Osteoblast (primary cell): ENCODE measurements around the gene NEU2. TPM values are rescaled to one million over a fixed set of nuclear protein-coding genes. Genes with fewer than 3 reads are reported as not detected.
"Not testable (repeated sequence)": the region's sequence is repeated elsewhere in the genome, so short reads cannot be mapped to it uniquely, and the experiment has no call there.

Experiments
- DNase-seq: peaks from one replicate; pipeline ENCODE4 v3.0.0; 2011; ENCODE audit warnings: low spot score, mixed read lengths; ENCODE audit not compliant: insufficient read length; ENCODE audit errors: missing footprints
- H2AFZ ChIP-seq: 2 replicates; pipeline ENCODE4 v1.6.0; 2011; ENCODE audit warnings: mild to moderate bottlenecking, low read length
- H3K27ac ChIP-seq: 2 replicates; pipeline ENCODE4 v1.5.1; 2011; ENCODE audit warnings: mild to moderate bottlenecking, low read depth, low read length, moderate library complexity
- H3K27me3 ChIP-seq: 2 replicates; pipeline ENCODE4 v1.6.0; 2012; ENCODE audit warnings: mild to moderate bottlenecking, control low read depth, inconsistent platforms, low read length, moderate library complexity; ENCODE audit not compliant: insufficient read depth
- H3K36me3 ChIP-seq: 2 replicates; pipeline ENCODE4 v1.5.1; 2011; ENCODE audit warnings: mild to moderate bottlenecking, low read length, control low read depth, moderate library complexity; ENCODE audit not compliant: insufficient read depth
- H3K4me1 ChIP-seq: 2 replicates; pipeline ENCODE4 v1.5.1; 2011; ENCODE audit warnings: mild to moderate bottlenecking, low read length, control low read depth, moderate library complexity; ENCODE audit not compliant: insufficient read depth
- H3K4me2 ChIP-seq: 2 replicates; pipeline ENCODE4 v1.6.0; 2011; ENCODE audit warnings: mild to moderate bottlenecking, low read length; ENCODE audit not compliant: insufficient read depth
- H3K4me3 ChIP-seq: fragments of 200-600 bp; sonication (generic); 3 replicates; pipeline ENCODE4 v1.5.1; 2012; ENCODE audit warnings: mild to moderate bottlenecking, low read length, inconsistent platforms; ENCODE audit not compliant: insufficient read depth
- H3K79me2 ChIP-seq: 2 replicates; pipeline ENCODE4 v1.6.0; 2012; ENCODE audit warnings: mild to moderate bottlenecking, low read length, control low read depth, inconsistent platforms; ENCODE audit not compliant: insufficient read depth
- H3K9me3 ChIP-seq: 2 replicates; pipeline ENCODE4 v1.5.1; 2011; ENCODE audit warnings: low read depth, low read length, control low read depth
- H4K20me1 ChIP-seq: 2 replicates; pipeline ENCODE4 v1.6.0; 2012; ENCODE audit warnings: mild to moderate bottlenecking, low read length, control low read depth; ENCODE audit not compliant: insufficient read depth
- CTCF ChIP-seq: IDR thresholded peaks from 2 replicates; pipeline ENCODE4 v1.5.1; 2011; ENCODE audit warnings: mild to moderate bottlenecking, low read depth, low read length, moderate library complexity; ENCODE audit errors: extremely low read depth
- total RNA-seq: library from RNA; depleted of rRNA; stranded (reverse); fragments of >200 nt; gene quantifications from 2 replicates; pipeline ENCODE4 v1.2.3, GENCODE V29; 2012

NEU2 gene
- total RNA-seq, 1 donor, result not detected

DNA sequence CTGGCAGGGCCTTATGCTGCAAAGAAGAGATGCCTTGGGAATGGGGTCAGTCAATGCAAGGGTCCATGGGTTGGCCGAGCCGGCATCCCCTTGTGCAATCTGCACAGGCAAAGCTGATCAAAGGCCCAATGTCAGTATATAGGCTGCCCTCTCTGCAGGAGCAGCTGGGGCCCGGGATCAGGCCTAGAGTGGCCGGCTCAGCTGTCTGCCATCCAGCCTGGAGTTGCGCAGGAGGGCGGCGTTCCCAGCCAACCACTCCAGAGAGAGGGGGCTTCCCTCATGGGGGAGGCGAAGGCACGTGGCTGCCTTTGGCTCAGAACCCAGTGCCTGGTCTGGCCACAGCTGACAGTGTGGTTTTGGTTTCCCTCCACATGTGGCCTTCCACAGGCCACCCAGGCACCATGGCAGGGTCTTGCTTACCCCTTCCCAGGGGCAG lies 31.5 kb downstream of the NEU2 start:
- H3K9me3 ChIP-seq, result no peaks in the 10 kb centered on the region
- H2AFZ ChIP-seq, result no peak overlapping the region
- H3K4me2 ChIP-seq, result no peak overlapping the region
- H3K4me1 ChIP-seq, result no peaks in the 10 kb centered on the region
- no peaks in the 10 kb centered on the region for H4K20me1 ChIP-seq
- no peaks in the 10 kb centered on the region for H3K36me3 ChIP-seq
- peaks cover 5% of the 10 kb centered on the region for H3K27me3 ChIP-seq
- no peak for DNase-seq
- H3K79me2 ChIP-seq, result no peaks in the 10 kb centered on the region
- TF ChIP-seq CTCF, result no peak
- no peak overlapping the region for H3K4me3 ChIP-seq
- no peak overlapping the region for H3K27ac ChIP-seq

GRCh38 chr2:233064530-233065199 lies 32.2 kb downstream of the NEU2 start:
- no peak for DNase-seq
- H3K27me3 ChIP-seq, result peaks cover 5% of the 10 kb centered on the region
- no peaks in the 10 kb centered on the region for H3K9me3 ChIP-seq
- no peaks in the 10 kb centered on the region for H3K36me3 ChIP-seq
- no peak overlapping the region for H3K4me3 ChIP-seq
- no peaks in the 10 kb centered on the region for H4K20me1 ChIP-seq
- H2AFZ ChIP-seq, result no peak overlapping the region
- H3K4me2 ChIP-seq, result no peak overlapping the region
- no peaks in the 10 kb centered on the region for H3K4me1 ChIP-seq
- no peaks in the 10 kb centered on the region for H3K79me2 ChIP-seq
- no peak for TF ChIP-seq CTCF
- H3K27ac ChIP-seq, result no peak overlapping the region

DNA sequence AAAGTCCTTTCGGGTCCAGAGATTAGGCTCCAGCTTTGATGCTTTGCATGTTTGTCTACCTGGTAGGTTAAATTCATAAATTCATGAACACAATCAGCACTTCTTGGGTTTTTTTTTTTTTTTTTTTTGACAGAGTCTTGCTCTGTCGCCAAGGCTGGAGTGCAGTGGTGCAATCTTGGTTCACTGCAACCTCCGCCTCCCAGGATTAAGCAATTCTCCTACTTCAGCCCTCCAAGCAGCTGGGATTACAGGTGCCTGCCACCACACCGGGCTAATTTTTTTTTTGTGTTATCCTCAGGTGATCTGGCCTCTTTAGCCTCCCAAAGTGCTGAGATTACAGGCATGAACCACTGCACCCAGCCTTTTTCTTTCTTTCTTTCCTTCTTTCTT lies 32.7 kb downstream of the NEU2 start:
- H3K79me2 ChIP-seq, H3K4me1 ChIP-seq, H3K4me2 ChIP-seq, H3K36me3 ChIP-seq, H4K20me1 ChIP-seq, H2AFZ ChIP-seq, H3K27ac ChIP-seq, H3K4me3 ChIP-seq, H3K27me3 ChIP-seq, H3K9me3 ChIP-seq, DNase-seq: not testable (repeated sequence)

DNA sequence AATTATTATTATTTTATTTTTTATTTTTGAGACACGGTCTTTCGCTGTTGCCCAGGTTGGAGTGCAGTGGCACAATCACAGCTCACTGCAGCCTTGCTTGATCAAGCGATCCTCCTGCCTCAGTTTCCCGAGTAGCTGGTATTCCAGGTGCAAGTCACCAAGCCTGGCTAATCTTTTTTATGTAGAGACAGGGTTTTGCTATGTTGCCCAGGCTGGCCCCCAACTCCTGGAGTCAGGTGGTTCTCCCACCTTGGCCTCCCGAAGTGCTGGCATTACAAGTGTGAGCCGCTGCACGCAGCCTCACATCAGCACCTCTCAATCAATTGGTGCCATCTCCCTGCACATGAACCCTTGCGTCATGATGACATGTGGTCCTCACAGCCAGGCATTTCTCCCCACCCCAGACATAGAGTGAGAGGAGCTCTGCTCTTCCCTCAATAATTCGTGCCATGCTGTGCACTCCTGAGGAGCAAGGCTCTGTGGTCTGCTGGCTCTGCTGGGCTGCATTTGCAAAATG lies 33.5 kb downstream of the NEU2 start:
- no peak overlapping the region for H3K4me2 ChIP-seq
- H3K36me3 ChIP-seq, result no peaks in the 10 kb centered on the region
- H2AFZ ChIP-seq, result no peak overlapping the region
- H3K27ac ChIP-seq, result no peak overlapping the region
- no peak overlapping the region for H3K4me3 ChIP-seq
- TF ChIP-seq CTCF, result no peak
- H4K20me1 ChIP-seq, result no peaks in the 10 kb centered on the region
- H3K27me3 ChIP-seq, result peaks cover 5% of the 10 kb centered on the region
- H3K9me3 ChIP-seq, result no peaks in the 10 kb centered on the region
- DNase-seq, result no peak
- no peaks in the 10 kb centered on the region for H3K4me1 ChIP-seq
- H3K79me2 ChIP-seq, result no peaks in the 10 kb centered on the region
